HCT116 (cell line): ENCODE data around the gene SCN2B.

ENCODE experiments used
- CEBPB ChIP-seq: IDR thresholded peaks from 2 replicates; pipeline ENCODE4 v1.6.1; 2012; ENCODE audit warnings: low read depth
- CTCF ChIP-seq, 3 experiments: fragments of 200-600 bp in 1 of 3; sonication (generic) in 1 of 3; IDR thresholded peaks in 2 of 3; conservative IDR thresholded peaks in 1 of 3; 2 replicates each; pipeline ENCODE4 v1.5.1; 2012 to 2017; ENCODE audit warnings: low read depth in 2 of 3, low read length in 2 of 3, antibody characterized with exemption in 1 of 3, borderline replicate concordance in 1 of 3, control low read depth in 1 of 3, mild to moderate bottlenecking in 1 of 3, mixed read lengths in 1 of 3, mixed run types in 1 of 3, moderate library complexity in 1 of 3; ENCODE audit not compliant: insufficient read depth in 1 of 3
- EZH2phosphoT487 ChIP-seq: fragments of 200-600 bp; IDR thresholded peaks from 2 replicates; pipeline ENCODE4 v1.6.1; 2018; ENCODE audit warnings: antibody characterized with exemption, borderline replicate concordance
- REST ChIP-seq: IDR thresholded peaks from 2 replicates; pipeline ENCODE4 v1.6.1; 2012; ENCODE audit warnings: low read depth

- TF ChIP-seq EZH2phosphoT487 (no peak), CTCF (IDR thresholded peaks at IDR 0.05 in 2 of 3, conservative IDR thresholded peaks at IDR 0.05 in 1 of 3; ENCODE audit: borderline replicate concordance in 1 of 3, insufficient read depth in 1 of 3, low read depth in 2 of 3, low read length in 2 of 3) (no peak), CEBPB (no peak), REST (no peak)
These were observed 37.3 kb upstream of the SCN2B start for GRCh38 chr11:118213781-118214180.
